ENCODE results near the gene KRCC1. TPM values are rescaled to one million over a fixed set of nuclear protein-coding genes. Genes with fewer than 3 reads are reported as not detected.

The KRCC1 gene
- total RNA-seq, 1 experiment from 2014 or later: 36.6 TPM

DNA sequence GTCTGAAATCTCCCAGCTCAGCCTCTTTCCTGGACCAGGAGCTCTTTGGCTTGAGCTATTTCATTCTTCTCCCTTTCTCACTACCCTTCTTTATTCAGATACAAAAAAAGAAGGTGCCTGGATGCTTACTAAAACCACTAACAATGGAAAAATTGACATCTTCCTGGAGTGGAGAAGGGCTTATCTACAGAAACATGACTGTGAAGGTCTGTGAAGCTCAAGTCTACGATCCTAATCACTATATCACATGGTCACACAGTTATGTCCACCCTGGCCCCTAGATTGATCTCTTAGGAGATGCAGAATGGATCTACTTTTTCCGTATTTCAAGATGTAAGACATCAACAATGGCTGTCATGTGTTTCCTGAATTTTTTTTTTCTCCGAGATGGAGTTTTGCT lies 5.7 kb upstream of the KRCC1 start:
- no peak overlapping the region for H3K27ac Mint-ChIP-seq (ENCODE audit: low read depth, unreplicated experiment)
- no peak overlapping the region for H3K4me3 Mint-ChIP-seq (ENCODE audit: unreplicated experiment)
- no peaks in the 10 kb centered on the region for H3K9me3 Mint-ChIP-seq (ENCODE audit: unreplicated experiment)
- H3K4me1 Mint-ChIP-seq (ENCODE audit: insufficient read depth, unreplicated experiment): no peaks in the 10 kb centered on the region
- H3K36me3 Mint-ChIP-seq (ENCODE audit: insufficient read depth, unreplicated experiment): no peaks in the 10 kb centered on the region
- BruUV-seq (replicated peaks): no TSS peak
- TF ChIP-seq, protein P1, sequence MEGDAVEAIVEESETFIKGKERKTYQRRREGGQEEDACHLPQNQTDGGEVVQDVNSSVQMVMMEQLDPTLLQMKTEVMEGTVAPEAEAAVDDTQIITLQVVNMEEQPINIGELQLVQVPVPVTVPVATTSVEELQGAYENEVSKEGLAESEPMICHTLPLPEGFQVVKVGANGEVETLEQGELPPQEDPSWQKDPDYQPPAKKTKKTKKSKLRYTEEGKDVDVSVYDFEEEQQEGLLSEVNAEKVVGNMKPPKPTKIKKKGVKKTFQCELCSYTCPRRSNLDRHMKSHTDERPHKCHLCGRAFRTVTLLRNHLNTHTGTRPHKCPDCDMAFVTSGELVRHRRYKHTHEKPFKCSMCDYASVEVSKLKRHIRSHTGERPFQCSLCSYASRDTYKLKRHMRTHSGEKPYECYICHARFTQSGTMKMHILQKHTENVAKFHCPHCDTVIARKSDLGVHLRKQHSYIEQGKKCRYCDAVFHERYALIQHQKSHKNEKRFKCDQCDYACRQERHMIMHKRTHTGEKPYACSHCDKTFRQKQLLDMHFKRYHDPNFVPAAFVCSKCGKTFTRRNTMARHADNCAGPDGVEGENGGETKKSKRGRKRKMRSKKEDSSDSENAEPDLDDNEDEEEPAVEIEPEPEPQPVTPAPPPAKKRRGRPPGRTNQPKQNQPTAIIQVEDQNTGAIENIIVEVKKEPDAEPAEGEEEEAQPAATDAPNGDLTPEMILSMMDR (IDR thresholded peaks at IDR 0.05; ENCODE audit: unreplicated experiment): no peak
- intact Hi-C loops (cut with micrococcal nuclease): loop anchor here (5.0 kb wide), 1 partner anchor 611 kb away; no protein-coding TSS in a partner anchor
- POLR2A ChIA-PET: interaction anchor here (0.6 to 2.4 kb wide), 4 partner anchors 45 to 123 kb away, joined by 3 to 18 read pairs (median 6); partner anchors contain the start of gene RNU2-63P
- CTCF ChIA-PET: interaction anchor here (0.6 to 5.4 kb wide), 44 partner anchors 8 to 640 kb away, joined by 3 to 293 read pairs (median 5); partner anchors contain the start of genes RNU2-63P and THNSL2
- no peaks in the 10 kb centered on the region for H3K27me3 Mint-ChIP-seq (ENCODE audit: insufficient read depth, unreplicated experiment)
- DNase-seq (ENCODE audit: unreplicated experiment): no peak

DNA sequence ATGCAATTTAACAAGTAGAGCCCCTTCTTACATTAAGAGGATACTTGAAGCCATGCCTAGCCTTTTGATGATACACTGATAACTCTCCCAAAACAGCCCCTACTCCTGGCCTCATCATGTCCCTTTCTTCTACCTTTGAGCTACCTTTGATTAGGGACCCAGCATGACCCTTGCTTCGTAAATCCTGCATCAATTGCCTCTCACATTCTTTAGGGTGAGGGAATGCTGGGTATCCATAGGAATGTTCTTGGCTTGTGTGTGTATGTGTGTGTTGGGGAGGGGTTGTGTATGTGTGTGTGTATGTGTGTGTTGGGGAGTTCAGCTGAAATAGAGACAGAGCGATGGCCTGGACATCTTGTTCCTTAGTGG lies 5.3 kb upstream of the KRCC1 start:
- POLR2A ChIA-PET: interaction anchor here (0.6 to 2.4 kb wide), 8 partner anchors 14 to 394 kb away, joined by 3 to 18 read pairs (median 4); partner anchors contain the start of gene RNU2-63P

DNA sequence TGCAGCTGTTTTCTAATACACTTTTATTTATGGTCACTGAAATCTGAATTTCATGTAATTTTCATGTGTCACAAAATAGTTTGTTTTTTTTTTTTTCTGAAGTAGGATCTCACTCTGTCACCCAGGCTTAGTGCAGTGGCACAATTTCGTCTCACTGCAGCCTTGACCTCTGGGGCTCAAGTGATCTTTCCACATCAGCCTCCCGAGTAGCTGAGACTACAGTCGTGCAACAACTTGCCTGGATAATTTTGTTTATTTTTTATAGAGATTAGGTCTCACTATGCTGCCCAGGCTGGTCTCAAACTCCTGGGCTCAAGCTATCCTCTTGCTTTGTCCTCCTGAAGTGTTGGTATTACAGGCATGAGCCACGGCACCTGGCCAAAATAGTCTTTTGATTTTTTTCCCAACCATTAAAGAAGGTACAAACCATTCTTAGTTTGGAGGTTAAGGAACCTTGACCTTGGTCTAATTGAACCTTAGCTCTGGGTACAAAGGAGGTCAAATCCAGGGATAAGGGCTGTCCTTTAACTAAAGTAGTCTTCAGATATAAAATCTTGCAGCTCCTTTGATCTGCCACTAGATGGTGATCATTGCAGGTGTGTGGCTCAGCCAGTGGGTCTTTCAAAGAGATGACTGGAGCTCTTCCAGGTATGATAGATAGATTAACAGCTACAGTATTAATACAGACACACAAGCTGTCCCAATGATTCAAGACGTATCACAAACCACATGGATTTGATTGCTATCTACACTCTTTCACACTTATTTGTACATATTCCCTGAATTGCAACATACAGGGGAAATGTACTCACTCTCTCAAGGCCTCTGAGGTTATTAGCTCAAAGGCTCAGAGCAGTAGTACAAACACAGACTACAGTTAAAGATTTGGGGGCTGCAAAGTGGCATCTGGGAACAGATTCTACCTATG lies 4.7 kb upstream of the KRCC1 start:
- H3K27ac Mint-ChIP-seq (ENCODE audit: low read depth, unreplicated experiment): no peak overlapping the region
- DNase-seq (ENCODE audit: unreplicated experiment): peak; percentile 55
- H3K4me1 Mint-ChIP-seq (ENCODE audit: insufficient read depth, unreplicated experiment): peaks cover 6% of the 10 kb centered on the region
- H3K9me3 Mint-ChIP-seq (ENCODE audit: unreplicated experiment): no peaks in the 10 kb centered on the region
- H3K27me3 Mint-ChIP-seq (ENCODE audit: insufficient read depth, unreplicated experiment): no peaks in the 10 kb centered on the region
- intact Hi-C loops (cut with micrococcal nuclease): loop anchor here (1.0 to 5.0 kb wide), 3 partner anchors 100 to 612 kb away; no protein-coding TSS in a partner anchor
- TF ChIP-seq, protein P1 (IDR thresholded peaks at IDR 0.05; ENCODE audit: unreplicated experiment): peak; percentile 82
- ChIA-PET POLR2A (interaction anchor here (0.6 to 2.4 kb wide), 8 partner anchors 14 to 395 kb away, joined by 3 to 18 read pairs (median 4); partner anchors contain the start of gene RNU2-63P), CTCF (interaction anchor here (0.6 to 5.4 kb wide), 70 partner anchors 10 to 641 kb away, joined by 3 to 293 read pairs (median 5); partner anchors contain the start of genes RNU2-63P and THNSL2)
- BruUV-seq (replicated peaks): no TSS peak
- no peak overlapping the region for H3K4me3 Mint-ChIP-seq (ENCODE audit: unreplicated experiment)
- H3K36me3 Mint-ChIP-seq (ENCODE audit: insufficient read depth, unreplicated experiment): no peaks in the 10 kb centered on the region

More for the DNA sequence above, 5.3 kb upstream of the KRCC1 start:
- CTCF ChIA-PET: interaction anchor here (0.6 to 5.4 kb wide), 57 partner anchors 8 to 640 kb away, joined by 3 to 293 read pairs (median 5); partner anchors contain the start of genes RNU2-63P and THNSL2
- Mint-ChIP-seq H3K27me3 (ENCODE audit: insufficient read depth, unreplicated experiment) (no peaks in the 10 kb centered on the region), H3K4me1 (ENCODE audit: insufficient read depth, unreplicated experiment) (peaks cover 4% of the 10 kb centered on the region), H3K36me3 (ENCODE audit: insufficient read depth, unreplicated experiment) (no peaks in the 10 kb centered on the region), H3K27ac (ENCODE audit: low read depth, unreplicated experiment) (no peak overlapping the region), H3K9me3 (ENCODE audit: unreplicated experiment) (no peaks in the 10 kb centered on the region), H3K4me3 (ENCODE audit: unreplicated experiment) (no peak overlapping the region)
- no peak for DNase-seq (ENCODE audit: unreplicated experiment)
- intact Hi-C loops (cut with micrococcal nuclease): loop anchor here (1.0 to 5.0 kb wide), 3 partner anchors 99 to 611 kb away; no protein-coding TSS in a partner anchor
- TF ChIP-seq, protein P1 (IDR thresholded peaks at IDR 0.05; ENCODE audit: unreplicated experiment): no peak
- BruUV-seq (replicated peaks): no TSS peak

DNA sequence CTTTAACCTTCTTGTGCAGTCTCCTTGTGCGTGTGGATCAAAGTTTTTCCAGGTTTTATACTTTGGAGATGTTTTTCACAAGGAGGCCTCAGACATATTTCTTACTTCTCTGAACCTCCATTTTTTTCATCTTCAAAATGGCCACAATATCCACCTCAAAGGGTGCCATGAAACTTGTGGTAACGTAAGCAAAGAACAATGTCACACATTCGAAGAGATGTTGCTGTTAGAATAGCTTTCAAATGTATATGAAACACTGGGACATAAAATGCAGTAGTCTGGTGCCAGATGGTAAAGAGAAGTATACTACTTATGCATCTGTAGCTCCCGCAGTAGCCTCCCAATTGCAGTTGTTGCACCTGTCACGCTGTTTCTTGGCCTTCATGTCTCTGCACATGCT lies 2.6 kb upstream of the KRCC1 start:
- Mint-ChIP-seq H3K36me3 (ENCODE audit: insufficient read depth, unreplicated experiment) (peaks cover 5% of the 10 kb centered on the region), H3K4me1 (ENCODE audit: insufficient read depth, unreplicated experiment) (peaks cover 21% of the 10 kb centered on the region), H3K27me3 (ENCODE audit: insufficient read depth, unreplicated experiment) (no peaks in the 10 kb centered on the region), H3K9me3 (ENCODE audit: unreplicated experiment) (no peaks in the 10 kb centered on the region), H3K27ac (ENCODE audit: low read depth, unreplicated experiment) (no peak overlapping the region), H3K4me3 (ENCODE audit: unreplicated experiment) (no peak overlapping the region)
- DNase-seq (ENCODE audit: unreplicated experiment): no peak
- ChIA-PET CTCF (interaction anchor here (4.9 to 5.4 kb wide), 2 partner anchors 102 to 130 kb away, joined by 104 to 293 read pairs; no protein-coding TSS in a partner anchor), POLR2A (no interaction called here)
- no TSS peak for BruUV-seq (replicated peaks)
- TF ChIP-seq, protein P1 (IDR thresholded peaks at IDR 0.05; ENCODE audit: unreplicated experiment): no peak
- intact Hi-C loops (cut with micrococcal nuclease): no loop called here
